T-helper 2 cell treated with Interferon-gamma antibody and Interleukin-4, amounts not matched to agents 100 ng/mL and 5 ng/mL, for 36 hours (primary cell): ENCODE results near the gene TBATA. TPM values are rescaled to one million over a fixed set of nuclear protein-coding genes. Genes with fewer than 3 reads are reported as not detected.

Experiments used
- intact Hi-C: fragments of 100-400 bp; cut with micrococcal nuclease; formaldehyde crosslinking; loops from one replicate; pipeline ENCODE4 v1.15.1; 2023
- total RNA-seq: library from RNA; stranded (reverse); gene quantifications from 2 replicates; pipeline ENCODE4 v1.2.3, GENCODE V29; 2022

TBATA gene
- total RNA-seq, 1 donor from 2014 or later, result not detected

GRCh38 chr10:70762441-70763175, 22.6 kb downstream of the TBATA start:
- intact Hi-C loops, result no loop called here

- intact Hi-C loops, result no loop called here
These were observed 23.3 kb downstream of the TBATA start for GRCh38 chr10:70761727-70762350.

- intact Hi-C loops, result no loop called here
These were observed 24.1 kb downstream of the TBATA start for GRCh38 chr10:70761031-70761601.

- intact Hi-C loops, result no loop called here
These were observed 24.8 kb downstream of the TBATA start for GRCh38 chr10:70760271-70760787.

- intact Hi-C loops, result loop anchor here (1.0 to 5.0 kb wide), 3 partner anchors 200 to 297 kb away; no protein-coding TSS in a partner anchor
These were observed 25.4 kb downstream of the TBATA start for GRCh38 chr10:70759781-70760180.

GRCh38 chr10:70758757-70759514, 26.2 kb downstream of the TBATA start:
- intact Hi-C loops, result loop anchor here (1.0 to 5.0 kb wide), 3 partner anchors 200 to 297 kb away; no protein-coding TSS in a partner anchor

- intact Hi-C loops, result loop anchor here (5.0 kb wide), 1 partner anchor 296 kb away; no protein-coding TSS in a partner anchor
These were observed 27.3 kb downstream of the TBATA start for GRCh38 chr10:70757856-70758255.

- intact Hi-C loops, result loop anchor here (5.0 kb wide), 1 partner anchor 295 kb away; no protein-coding TSS in a partner anchor
These were observed 28.3 kb downstream of the TBATA start for GRCh38 chr10:70756700-70757360.

GRCh38 chr10:70753841-70754621, 31.1 kb downstream of the TBATA start:
- intact Hi-C loops, result no loop called here

GRCh38 chr10:70753026-70753663, 32.0 kb downstream of the TBATA start:
- intact Hi-C loops, result no loop called here

GRCh38 chr10:70752571-70752970, 32.6 kb downstream of the TBATA start:
- intact Hi-C loops, result no loop called here

GRCh38 chr10:70751991-70752390, 33.2 kb downstream of the TBATA start:
- intact Hi-C loops, result no loop called here

GRCh38 chr10:70751356-70751755, 33.8 kb downstream of the TBATA start:
- intact Hi-C loops, result no loop called here

- intact Hi-C loops, result no loop called here
These were observed 34.9 kb downstream of the TBATA start for GRCh38 chr10:70750156-70750703.

GRCh38 chr10:70749756-70750155, 35.4 kb downstream of the TBATA start:
- intact Hi-C loops, result no loop called here

- intact Hi-C loops, result no loop called here
These were observed 36.2 kb downstream of the TBATA start for GRCh38 chr10:70748801-70749573.

GRCh38 chr10:70748305-70748704, 36.9 kb downstream of the TBATA start:
- intact Hi-C loops, result no loop called here

- intact Hi-C loops, result no loop called here
These were observed 37.8 kb downstream of the TBATA start for GRCh38 chr10:70747192-70747965.
